GM19438 (cell line): Measurements from ENCODE around the gene MYL9.

Source experiments
- ATAC-seq: cut with Tn5 transposase; IDR thresholded peaks from one replicate; pipeline ENCODE4 v1.9.1; 2021; ENCODE audit warnings: low read depth; ENCODE audit not compliant: unreplicated experiment

MYL9 gene

GRCh38 chr20:36578356-36579041 is 37.2 kb downstream of the MYL9 start:
- no peak for ATAC-seq

- no peak for ATAC-seq
Observed at GRCh38 chr20:36579996-36580545, 38.8 kb downstream of the MYL9 start.

GRCh38 chr20:36582322-36582721 is 41.0 kb downstream of the MYL9 start:
- no peak for ATAC-seq

- ATAC-seq = no peak
Observed at GRCh38 chr20:36582821-36583220, 41.5 kb downstream of the MYL9 start.

- ATAC-seq = no peak
Observed at GRCh38 chr20:36584018-36584481, 42.7 kb downstream of the MYL9 start.

GRCh38 chr20:36585410-36586125 is 44.2 kb downstream of the MYL9 start:
- no peak for ATAC-seq

GRCh38 chr20:36587388-36588070 is 46.2 kb downstream of the MYL9 start:
- ATAC-seq = no peak

GRCh38 chr20:36591281-36591680 is 50.0 kb downstream of the MYL9 start:
- ATAC-seq = no peak

- no peak for ATAC-seq
Observed at GRCh38 chr20:36591854-36592641, 50.7 kb downstream of the MYL9 start.

- ATAC-seq = no peak
Observed at GRCh38 chr20:36593347-36593929, 52.1 kb downstream of the MYL9 start.

- ATAC-seq = no peak
Observed at GRCh38 chr20:36599912-36600345, 58.6 kb downstream of the MYL9 start.
